ENCODE measurements around the gene PHPT1.

GRCh38 chr9:136825295-136826187, 23.7 kb upstream of the PHPT1 start:
- no peak for TF ChIP-seq CTCF (conservative IDR thresholded peaks at IDR 0.05 in 1 of 2, IDR thresholded peaks at IDR 0.05 in 1 of 2; ENCODE audit: low read depth in 1 of 2, low read length in 2 of 2)
- no peak for TF ChIP-seq EZH2 (IDR thresholded peaks at IDR 0.05; ENCODE audit: low read length, missing control alignments)
